NCI-H1417 treated with DMSO at 0.1 percent for 48 hours (cell line): ENCODE results near the gene SLC25A44.
"Not testable (repeated sequence)": the region's sequence is repeated elsewhere in the genome, so short reads cannot be mapped to it uniquely, and the experiment has no call there.

Experiments
- DNase-seq: peaks from one replicate; lab custom pipeline; 2025; lab: John Stamatoyannopoulos, UW

Gene SLC25A44

GRCh38 chr1:156204686-156205085 is 10.8 kb downstream of the SLC25A44 start:
- DNase-seq, result no peak

DNA sequence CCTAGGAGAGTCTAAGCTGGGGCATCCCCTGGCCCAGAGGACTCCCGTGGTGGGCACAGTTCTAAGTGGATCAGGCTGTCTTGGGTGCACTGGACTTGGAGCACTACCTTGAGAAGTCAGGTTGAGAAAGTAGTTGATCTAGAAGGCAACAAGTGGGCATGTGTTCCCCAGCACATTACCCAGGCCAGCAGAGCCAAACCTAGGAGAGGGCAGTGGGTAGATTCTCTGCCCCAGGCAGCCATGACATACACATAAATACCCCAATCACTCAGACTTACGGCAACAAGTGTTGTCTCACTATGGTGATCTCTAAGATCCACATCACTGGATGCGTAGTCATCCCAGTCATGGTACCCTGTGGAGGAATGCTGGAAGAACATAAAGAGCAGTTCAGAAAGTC is 17.3 kb downstream of the SLC25A44 start:
- no peak for DNase-seq

GRCh38 chr1:156212130-156212529 is 18.2 kb downstream of the SLC25A44 start:
- no peak for DNase-seq

DNA sequence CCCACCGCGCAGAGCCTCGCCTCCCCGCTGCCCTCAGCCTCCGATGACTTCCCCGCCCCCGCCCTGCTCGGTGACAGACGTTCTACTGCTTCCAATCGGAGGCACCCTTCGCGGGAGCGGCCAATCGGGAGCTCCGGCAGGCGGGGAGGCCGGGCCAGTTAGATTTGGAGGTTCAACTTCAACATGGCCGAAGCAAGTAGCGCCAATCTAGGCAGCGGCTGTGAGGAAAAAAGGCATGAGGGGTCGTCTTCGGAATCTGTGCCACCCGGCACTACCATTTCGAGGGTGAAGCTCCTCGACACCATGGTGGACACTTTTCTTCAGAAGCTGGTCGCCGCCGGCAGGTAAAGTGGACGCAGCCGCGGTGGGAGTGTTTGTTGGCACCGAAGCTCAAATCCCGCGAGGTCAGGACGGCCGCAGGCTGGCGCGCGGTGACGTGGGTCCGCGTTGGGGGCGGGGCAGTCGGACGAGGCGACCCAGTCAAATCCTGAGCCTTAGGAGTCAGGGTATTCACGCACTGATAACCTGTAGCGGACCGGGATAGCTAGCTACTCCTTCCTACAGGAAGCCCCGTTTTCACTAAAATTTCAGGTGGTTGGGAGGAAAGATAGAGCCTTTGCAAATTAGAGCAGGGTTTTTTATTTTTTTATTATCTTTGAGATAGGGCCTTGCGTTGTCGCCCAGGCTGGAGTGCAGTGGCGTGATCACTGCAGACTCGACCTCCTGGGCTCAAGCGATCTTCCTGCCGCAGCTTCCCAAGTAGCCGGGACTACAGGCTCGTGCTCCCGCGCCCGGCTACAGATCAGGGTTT is 19.1 kb downstream of the SLC25A44 start, which contains the start of gene PMF1:
PMF1 (plus strand) TSS at position 175 of the 811 bp plus-strand sequence; CDS start at position 184, 9 bp downstream.
- DNase-seq, result peak; percentile 86

DNA sequence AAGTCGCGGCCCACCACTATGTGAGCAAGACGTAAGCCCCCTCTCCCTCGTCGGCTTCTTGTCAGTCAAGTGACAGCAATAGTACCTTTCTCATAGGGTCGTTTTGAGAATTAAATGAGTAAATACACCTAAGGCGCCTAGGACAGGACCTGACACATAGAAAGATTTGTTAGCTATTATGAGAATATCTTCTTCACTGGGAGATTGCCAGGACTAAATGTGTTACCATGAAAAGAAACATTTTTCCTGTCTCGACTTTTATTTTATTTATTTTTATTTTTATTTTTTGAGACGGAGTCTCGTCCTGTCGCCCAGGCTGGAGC is 19.7 kb downstream of the SLC25A44 start:
- DNase-seq, result no peak

DNA sequence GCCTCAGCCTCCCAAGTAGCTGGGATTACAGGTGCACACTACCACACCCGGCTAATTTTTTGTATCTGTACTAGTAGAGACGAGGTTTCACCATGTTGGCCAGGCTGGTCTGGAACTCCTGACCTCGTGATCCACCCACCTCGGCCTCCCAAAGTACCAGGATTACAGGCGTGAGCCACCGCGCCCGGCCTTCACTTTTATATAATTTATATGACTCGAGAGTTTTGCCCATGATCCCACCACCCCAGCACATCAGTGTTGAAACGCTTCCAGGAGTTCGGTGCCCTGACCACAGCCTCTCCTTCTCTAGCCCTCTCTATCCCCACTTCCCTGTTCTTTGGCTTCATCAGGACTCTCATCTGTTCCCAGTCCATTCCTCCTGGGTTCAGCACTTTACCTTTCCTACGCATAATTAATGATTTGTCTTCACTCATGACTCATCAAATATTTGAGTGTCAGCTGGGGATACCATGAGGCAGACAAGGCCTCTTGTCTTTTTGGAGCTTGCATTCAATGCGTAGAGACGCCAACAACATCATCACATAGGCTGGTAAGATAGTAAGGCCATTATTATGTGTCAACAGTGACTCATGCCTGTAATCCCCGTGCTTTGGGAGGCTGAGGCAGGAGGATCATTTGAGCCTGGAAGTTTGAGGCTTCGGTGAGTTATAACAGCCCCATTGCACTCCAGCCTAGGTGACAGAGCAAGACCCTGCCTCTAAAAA is 20.3 kb downstream of the SLC25A44 start:
- DNase-seq, result no peak

DNA sequence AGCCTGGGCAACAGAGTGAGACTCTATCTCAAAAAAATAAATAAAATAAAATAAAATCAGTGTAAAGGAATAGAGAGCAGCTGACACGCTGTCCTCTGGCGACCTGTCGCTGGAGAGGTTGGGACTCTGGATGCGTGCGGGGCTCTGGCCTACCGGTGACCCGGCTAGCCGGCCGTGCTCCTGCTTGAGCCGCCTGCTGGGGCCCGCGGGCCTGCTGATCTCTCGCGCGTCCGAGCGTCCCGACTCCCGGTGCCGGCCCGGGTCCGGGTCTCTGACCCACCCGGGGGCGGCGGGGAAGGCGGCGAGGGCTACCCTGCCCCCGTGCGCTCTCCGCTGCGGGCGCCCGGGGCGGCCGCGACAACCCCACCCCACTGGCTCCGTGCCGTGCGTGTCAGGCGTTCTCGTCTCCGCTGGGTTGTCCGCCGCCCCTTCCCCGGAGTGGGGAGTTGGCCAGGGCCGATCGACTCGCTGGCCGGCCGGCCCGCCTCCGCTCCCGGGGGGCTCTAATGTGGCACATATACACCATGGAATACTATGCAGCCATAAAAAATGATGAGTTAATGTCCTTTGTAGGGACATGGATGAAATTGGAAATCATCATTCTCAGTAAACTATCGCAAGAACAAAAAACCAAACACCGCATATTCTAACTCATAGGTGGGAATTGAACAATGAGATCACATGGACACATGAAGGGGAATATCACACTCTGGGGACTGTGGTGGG is 22.6 kb downstream of the SLC25A44 start:
- DNase-seq, result not testable (repeated sequence)

DNA sequence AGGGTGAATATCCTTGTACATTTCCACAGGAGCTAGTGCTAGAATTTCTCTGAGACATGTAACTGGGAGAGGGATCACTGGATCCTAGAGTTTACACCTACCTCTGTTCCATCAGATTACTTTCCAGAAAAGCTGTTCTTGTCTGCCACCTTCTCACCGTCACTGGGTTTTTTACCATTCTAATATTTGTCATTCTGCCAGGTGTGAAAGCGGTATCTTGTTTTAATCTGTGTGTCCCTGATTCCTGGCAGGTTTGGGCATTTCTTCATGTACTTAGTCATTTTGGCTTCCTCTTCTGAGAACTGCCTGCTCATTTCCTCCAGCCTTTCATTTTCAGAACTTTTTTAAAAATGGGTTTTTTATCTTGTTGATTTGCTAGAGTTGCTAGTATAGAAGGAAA is 24.0 kb downstream of the SLC25A44 start:
- DNase-seq, result no peak

DNA sequence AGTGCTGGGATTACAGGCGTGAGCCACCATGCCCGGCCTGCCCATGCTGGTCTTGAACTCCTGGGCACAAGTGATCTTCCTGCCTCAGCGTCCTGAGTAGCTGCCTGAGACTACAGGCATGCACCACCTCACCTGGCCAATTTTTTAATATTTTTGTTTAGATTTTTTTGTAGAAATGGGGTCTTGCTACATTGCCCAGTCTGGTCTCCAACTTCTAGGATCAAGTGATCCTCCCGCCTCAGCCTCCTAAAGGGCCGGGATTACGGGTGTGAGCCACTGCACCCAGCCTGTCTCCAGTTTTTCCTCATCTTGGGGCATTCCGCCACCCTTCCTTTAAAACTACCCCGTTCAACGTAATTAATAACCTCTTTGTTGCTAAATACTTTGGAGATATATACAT is 26.3 kb downstream of the SLC25A44 start:
- DNase-seq, result no peak

DNA sequence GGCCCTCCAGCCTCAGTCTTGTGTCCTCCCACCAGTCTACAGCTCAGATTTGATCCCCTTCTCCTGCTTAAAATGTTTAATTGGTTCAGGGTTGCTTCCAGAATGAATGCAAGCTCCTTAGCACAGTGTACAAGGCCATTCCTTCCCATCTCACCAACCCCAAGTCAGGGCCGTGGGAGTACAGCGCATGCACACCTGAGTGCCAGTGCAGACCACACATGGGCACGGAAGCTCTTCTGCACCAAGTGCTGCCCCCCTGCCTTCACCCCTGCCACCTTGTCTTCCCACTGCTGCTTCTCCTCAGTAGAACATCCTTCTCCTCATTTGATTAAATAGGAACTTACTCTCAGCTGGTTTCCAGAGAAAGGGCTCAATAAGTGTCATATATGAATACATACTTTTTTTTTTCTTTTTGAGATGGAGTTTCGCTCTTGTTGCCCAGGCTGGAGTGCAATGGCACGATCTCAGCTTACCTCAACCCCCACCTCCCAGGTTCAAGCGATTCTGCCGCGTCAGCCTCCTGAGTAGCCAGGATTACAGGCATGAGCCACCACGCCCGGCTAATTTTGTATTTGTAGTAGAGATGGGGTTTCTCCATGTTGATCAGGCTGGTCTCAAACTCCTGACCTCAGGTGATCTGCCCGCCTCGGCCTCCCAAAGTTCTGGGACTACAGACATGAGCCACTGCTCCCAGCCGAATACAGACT is 28.2 kb downstream of the SLC25A44 start:
- no peak for DNase-seq

DNA sequence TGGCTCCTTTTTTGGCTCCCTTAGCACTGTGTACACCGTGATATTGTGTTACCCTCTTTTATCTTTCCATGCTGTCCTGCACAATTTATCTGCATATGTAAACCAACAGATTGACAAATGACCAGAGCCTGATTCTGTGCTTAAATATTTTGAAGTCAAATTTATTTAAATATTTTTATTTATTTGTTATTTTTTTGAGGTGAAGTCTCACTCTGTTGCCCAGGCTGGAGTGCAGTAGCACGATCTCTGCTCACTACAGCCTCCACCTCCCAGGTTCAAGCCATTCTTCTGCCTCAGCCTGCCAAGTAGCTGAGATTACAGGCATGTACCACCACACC is 31.7 kb downstream of the SLC25A44 start:
- DNase-seq, result no peak

- DNase-seq, result no peak
Measured at GRCh38 chr1:156226116-156226538, 32.2 kb downstream of the SLC25A44 start.

DNA sequence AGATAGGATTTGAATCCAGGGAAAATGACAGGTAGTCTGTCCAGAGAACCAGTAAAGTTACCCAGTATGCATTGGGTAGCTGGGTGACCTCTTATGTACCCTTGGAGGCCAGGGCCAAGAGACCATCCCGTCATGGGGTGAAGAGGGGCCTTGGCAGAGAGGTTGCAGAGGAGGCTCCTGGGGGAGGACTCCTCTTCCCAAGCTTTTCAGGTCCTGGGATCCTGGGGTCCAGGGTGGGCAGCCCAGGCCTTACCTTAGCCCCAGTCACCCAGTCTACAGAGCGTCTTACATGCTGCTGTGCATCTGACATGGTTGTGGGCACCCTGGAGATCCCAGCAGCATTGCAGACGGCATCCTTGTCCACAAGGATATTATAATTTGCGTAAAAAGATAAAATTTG is 32.9 kb downstream of the SLC25A44 start:
- DNase-seq, result no peak

DNA sequence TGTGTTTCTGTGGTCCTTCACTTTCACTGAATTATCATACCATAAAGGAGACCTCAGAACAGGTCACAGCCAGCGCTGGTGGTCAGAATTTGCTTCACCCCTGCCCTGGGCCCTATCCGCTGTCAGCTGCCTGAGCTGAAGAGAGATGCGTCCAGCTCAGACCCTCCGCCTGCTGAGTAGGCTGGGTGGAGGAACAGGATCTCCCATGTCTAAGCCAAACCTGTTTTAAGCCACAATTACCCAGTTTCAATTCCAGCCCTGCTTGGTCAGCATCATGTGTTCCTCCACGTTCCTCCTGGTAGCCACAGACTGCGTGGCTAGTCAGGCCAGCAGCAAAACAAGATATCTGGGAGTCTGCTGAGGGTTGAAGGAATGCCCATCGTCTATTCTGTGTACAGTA is 34.6 kb downstream of the SLC25A44 start:
- no peak for DNase-seq

- no peak for DNase-seq
Measured at GRCh38 chr1:156229809-156230472, 36.0 kb downstream of the SLC25A44 start.

GRCh38 chr1:156230473-156230837 is 36.6 kb downstream of the SLC25A44 start:
- DNase-seq, result no peak

DNA sequence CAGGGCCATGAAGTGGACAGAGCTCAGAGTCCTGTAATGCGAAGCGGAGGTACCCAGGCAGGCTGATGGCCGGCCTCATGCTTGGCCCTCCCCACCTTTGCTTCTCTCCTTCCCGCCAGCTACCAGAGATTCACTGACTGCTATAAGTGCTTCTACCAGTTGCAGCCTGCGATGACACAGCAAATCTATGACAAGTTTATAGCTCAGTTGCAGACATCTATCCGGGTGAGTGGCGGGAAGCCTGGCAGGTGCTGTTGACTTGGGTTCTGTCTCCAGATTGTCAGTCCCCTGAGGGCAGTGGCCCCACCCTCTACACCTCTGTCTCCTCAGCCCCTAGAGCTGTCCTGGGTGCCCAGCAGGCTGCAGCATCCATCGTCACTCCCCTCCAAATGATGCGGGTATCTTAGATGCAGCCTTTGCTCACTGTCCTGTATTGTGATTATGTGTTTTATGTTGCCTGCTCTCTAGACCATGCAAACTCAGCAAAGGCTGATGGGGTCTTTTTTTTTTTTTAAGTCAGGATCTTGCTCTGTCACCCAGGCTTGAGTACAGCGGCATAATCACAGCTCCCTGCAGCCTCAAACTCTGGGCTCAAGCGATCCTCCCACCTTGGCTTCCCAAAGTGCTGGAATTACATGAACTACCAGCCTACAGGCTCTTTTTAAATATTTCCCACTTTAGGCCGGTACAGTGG is 38.4 kb downstream of the SLC25A44 start:
- no peak for DNase-seq

DNA sequence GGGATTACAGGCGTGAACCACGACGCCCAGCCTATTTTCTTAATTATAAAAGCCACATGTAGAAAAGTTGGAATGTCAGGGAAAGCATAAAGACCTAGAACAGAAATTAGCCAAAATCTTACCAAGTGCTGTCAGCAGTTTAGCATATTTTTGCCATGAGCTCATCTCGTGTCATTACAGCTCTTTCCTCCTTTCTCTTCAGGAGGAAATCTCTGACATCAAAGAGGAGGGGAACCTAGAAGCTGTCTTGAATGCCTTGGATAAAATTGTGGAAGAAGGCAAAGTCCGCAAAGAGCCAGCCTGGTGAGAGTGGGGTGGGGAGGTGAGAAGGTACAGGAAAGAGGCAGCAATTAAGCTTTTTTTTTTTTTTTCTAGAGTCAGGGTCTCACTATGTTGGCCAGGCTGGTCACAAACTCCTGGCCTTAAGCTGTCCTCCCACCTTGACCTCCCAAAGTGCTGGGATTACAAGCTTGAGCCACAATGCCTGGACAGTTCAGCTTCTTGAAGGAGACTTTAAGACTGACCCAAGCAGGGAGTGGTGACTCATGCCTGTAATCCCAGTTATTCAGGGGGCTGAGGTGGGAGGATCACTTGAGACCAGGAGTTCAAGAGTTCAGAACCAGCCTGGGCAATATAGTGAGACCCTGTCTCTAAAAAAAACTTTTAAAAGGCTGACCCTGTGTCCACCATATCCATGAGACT is 39.7 kb downstream of the SLC25A44 start:
- no peak for DNase-seq

DNA sequence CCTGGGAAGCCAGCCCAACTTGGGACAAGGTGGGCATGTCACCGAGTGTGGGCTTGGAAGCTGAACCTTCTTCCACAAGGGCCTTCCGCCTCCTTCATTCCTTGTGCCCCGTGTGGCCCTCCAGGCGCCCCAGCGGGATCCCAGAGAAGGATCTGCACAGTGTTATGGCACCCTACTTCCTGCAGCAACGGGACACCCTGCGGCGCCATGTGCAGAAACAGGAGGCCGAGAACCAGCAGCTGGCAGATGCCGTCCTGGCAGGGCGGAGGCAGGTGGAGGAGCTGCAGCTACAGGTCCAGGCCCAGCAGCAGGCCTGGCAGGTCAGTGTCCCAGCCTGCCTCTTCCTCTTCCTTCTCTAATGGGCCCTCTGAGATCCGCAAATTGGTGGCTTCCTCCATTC is 42.3 kb downstream of the SLC25A44 start:
- no peak for DNase-seq

DNA sequence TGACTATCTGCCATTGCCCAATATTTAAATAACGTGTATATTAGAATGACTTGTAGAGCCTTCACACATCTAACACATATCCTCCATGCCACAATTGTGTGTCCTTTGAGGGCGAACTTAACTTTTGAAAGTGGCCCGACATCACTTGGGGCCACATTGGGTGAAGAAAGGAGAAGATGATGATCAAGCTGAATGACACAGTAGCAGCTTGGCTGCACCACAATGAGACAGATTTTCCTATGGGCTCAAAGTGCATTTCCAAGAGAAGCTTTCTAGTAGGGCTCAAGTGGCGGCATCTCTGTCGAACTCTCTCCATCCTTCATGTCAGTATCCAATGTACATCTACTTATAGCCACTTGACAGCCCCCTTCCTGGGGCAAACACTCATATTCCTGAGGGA is 44.3 kb downstream of the SLC25A44 start:
- DNase-seq, result no peak
